ENCODE measurements around the gene TPRG1L. TPM values are rescaled to one million over a fixed set of nuclear protein-coding genes. Genes with fewer than 3 reads are reported as not detected.

Gene TPRG1L
- total RNA-seq, 1 experiment from 2014 or later, result 13.7 TPM

DNA sequence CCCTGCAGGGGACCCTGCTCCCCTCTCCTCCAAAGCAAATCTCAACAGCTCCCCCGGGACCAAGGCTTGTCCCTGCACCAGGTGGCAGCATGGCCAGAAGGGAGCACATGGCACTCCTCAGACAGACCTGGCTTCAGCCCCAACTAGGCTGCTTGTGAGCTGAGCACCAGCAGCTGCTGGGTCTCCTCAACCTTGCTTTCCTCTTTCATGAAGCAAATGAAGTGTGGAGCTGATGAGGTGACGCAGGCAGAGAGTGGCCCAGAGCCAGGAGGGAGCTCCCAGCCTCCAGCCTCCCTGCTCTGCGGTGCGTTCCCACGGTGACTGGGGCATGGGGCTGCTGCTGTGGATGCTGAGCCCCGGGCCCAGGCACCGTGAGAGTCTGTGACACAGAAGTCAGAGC is 47.5 kb upstream of the TPRG1L start:
- Histone ChIP-seq H3K9me3 (ENCODE audit: low read depth, low read length, poor library complexity, severe bottlenecking) (no peaks in the 10 kb centered on the region), H3K36me3 (ENCODE audit: insufficient read depth, low read length, poor library complexity, severe bottlenecking) (no peaks in the 10 kb centered on the region), H3K27me3 (replicated peaks; ENCODE audit: insufficient read depth, low read depth, low read length, poor library complexity) (no peaks in the 10 kb centered on the region), H3K4me1 (ENCODE audit: insufficient read depth, low read length, poor library complexity, severe bottlenecking) (no peaks in the 10 kb centered on the region), H3K27ac (ENCODE audit: low read depth, low read length, poor library complexity, severe bottlenecking) (no peak overlapping the region), H3K4me3 (ENCODE audit: low read depth, low read length, poor library complexity, severe bottlenecking) (no peak overlapping the region)
- intact Hi-C loops (cut with micrococcal nuclease; ENCODE audit: unreplicated experiment), result no loop called here
- no peak for TF ChIP-seq EZH2 (IDR thresholded peaks at IDR 0.05; ENCODE audit: borderline replicate concordance, low read depth, low read length, poor library complexity, severe bottlenecking)
- TF ChIP-seq, protein P1, sequence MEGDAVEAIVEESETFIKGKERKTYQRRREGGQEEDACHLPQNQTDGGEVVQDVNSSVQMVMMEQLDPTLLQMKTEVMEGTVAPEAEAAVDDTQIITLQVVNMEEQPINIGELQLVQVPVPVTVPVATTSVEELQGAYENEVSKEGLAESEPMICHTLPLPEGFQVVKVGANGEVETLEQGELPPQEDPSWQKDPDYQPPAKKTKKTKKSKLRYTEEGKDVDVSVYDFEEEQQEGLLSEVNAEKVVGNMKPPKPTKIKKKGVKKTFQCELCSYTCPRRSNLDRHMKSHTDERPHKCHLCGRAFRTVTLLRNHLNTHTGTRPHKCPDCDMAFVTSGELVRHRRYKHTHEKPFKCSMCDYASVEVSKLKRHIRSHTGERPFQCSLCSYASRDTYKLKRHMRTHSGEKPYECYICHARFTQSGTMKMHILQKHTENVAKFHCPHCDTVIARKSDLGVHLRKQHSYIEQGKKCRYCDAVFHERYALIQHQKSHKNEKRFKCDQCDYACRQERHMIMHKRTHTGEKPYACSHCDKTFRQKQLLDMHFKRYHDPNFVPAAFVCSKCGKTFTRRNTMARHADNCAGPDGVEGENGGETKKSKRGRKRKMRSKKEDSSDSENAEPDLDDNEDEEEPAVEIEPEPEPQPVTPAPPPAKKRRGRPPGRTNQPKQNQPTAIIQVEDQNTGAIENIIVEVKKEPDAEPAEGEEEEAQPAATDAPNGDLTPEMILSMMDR (conservative IDR thresholded peaks at IDR 0.05; ENCODE audit: low read depth, low read length), result no peak
- no TSS peak for BruUV-seq (replicated peaks)
- CTCF ChIA-PET, result no interaction called here
- DNase-seq (ENCODE audit: low spot score), result no peak
- POLR2A ChIA-PET (ENCODE audit: low non-redundant PET), result no interaction called here

DNA sequence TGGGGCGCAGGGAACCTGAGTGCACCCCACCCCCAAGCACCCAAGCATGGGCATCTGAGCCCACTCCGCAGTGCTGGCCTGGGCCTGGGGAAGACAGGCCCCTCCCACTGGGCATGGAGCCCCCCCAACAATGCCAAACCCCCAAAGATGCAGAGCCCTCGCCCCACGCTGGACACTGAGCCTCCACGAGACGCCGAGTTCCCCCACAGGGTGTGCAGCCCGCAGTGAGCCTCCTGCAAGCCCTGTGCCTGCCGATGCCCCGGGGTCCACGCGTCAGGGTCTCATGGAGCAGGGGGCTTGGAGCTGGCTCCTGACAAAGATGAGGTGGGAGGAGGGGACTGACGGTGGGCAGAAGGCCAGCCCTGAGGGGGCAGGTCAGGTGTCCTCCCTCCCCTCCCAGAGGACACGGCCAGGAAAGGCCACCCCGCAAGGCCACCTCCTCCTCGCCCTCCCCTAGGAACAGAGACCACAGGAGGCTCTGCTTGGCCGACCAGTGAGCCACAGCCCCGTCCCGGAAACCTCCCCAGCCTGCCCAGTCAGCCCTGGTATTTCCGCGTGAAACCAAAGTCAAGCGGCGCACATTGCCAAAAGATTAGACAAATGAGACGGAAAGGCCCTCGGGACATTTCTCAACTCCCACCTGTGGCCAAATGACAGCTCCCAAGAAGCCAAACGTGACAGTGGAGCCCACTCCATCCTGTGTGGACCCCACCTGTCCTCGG is 46.9 kb upstream of the TPRG1L start:
- Histone ChIP-seq H3K27ac (ENCODE audit: low read depth, low read length, poor library complexity, severe bottlenecking) (no peak overlapping the region), H3K9me3 (ENCODE audit: low read depth, low read length, poor library complexity, severe bottlenecking) (no peaks in the 10 kb centered on the region), H3K4me1 (ENCODE audit: insufficient read depth, low read length, poor library complexity, severe bottlenecking) (no peaks in the 10 kb centered on the region), H3K27me3 (replicated peaks; ENCODE audit: insufficient read depth, low read depth, low read length, poor library complexity) (no peaks in the 10 kb centered on the region), H3K36me3 (ENCODE audit: insufficient read depth, low read length, poor library complexity, severe bottlenecking) (no peaks in the 10 kb centered on the region), H3K4me3 (ENCODE audit: low read depth, low read length, poor library complexity, severe bottlenecking) (no peak overlapping the region)
- ChIA-PET POLR2A (ENCODE audit: low non-redundant PET) (no interaction called here), CTCF (interaction anchor here (0.9 kb wide), 1 partner anchor 41 kb away, joined by 3 read pairs; no protein-coding TSS in a partner anchor)
- TF ChIP-seq, protein P1 (conservative IDR thresholded peaks at IDR 0.05; ENCODE audit: low read depth, low read length), result no peak
- TF ChIP-seq EZH2 (IDR thresholded peaks at IDR 0.05; ENCODE audit: borderline replicate concordance, low read depth, low read length, poor library complexity, severe bottlenecking), result no peak
- DNase-seq (ENCODE audit: low spot score), result no peak
- no TSS peak for BruUV-seq (replicated peaks)
- intact Hi-C loops (cut with micrococcal nuclease; ENCODE audit: unreplicated experiment), result no loop called here

DNA sequence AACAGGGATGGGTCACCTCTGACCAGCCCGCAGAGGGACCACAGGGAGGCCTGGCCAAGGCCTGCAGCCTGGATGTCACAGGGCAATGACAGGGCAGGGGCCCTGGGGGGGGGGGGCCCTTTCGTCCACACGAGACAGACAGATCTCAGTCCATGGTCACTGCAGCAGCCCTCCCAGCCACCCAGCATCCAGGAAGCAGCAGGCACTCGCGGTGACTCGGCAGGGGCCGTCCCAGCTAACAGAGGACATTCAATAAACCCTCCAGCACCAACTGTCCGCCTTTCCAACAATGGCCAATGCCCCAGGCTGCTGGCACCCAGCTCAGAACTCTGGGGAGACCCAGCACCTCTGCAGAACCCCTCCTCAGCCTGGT is 46.4 kb upstream of the TPRG1L start:
- DNase-seq (ENCODE audit: low spot score), result no peak
- H3K36me3 ChIP-seq (ENCODE audit: insufficient read depth, low read length, poor library complexity, severe bottlenecking), result no peaks in the 10 kb centered on the region
- no TSS peak for BruUV-seq (replicated peaks)
- TF ChIP-seq, protein P1 (conservative IDR thresholded peaks at IDR 0.05; ENCODE audit: low read depth, low read length), result no peak
- H3K27ac ChIP-seq (ENCODE audit: low read depth, low read length, poor library complexity, severe bottlenecking), result no peak overlapping the region
- intact Hi-C loops (cut with micrococcal nuclease; ENCODE audit: unreplicated experiment), result no loop called here
- POLR2A ChIA-PET (ENCODE audit: low non-redundant PET), result no interaction called here
- H3K27me3 ChIP-seq (replicated peaks; ENCODE audit: insufficient read depth, low read depth, low read length, poor library complexity), result no peaks in the 10 kb centered on the region
- H3K4me3 ChIP-seq (ENCODE audit: low read depth, low read length, poor library complexity, severe bottlenecking), result no peak overlapping the region
- H3K4me1 ChIP-seq (ENCODE audit: insufficient read depth, low read length, poor library complexity, severe bottlenecking), result no peaks in the 10 kb centered on the region
- CTCF ChIA-PET, result interaction anchor here (0.9 kb wide), 1 partner anchor 41 kb away, joined by 3 read pairs; no protein-coding TSS in a partner anchor
- no peaks in the 10 kb centered on the region for H3K9me3 ChIP-seq (ENCODE audit: low read depth, low read length, poor library complexity, severe bottlenecking)
